Measurements from ENCODE around the gene SERGEF.
A peak's percentile ranks its signal among the peaks of the same experiment; 100 is the strongest.

DNA sequence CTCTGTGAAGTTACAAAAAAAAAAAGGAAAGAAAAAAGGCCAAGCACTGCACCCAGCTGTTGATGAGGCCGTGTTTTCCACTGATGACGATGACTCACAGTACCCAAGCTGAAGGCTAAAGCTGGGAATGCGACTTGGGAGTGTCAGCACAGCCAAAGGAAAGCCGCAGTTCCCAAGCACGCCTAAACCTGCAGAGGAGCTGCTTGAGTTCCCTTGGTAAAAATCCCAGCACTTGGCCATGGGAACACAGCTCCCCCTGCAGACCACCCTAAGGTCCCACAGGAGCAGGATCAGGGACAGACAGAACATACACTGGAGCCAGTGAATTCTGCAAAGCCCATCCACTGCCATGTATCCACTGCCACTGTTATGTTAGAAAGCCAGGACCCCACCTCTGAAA, 39.9 kb downstream of the SERGEF start:
- TF ChIP-seq CTCF (conservative IDR thresholded peaks at IDR 0.05 in 1 of 2, IDR thresholded peaks at IDR 0.05 in 1 of 2; ENCODE audit: extremely low read depth in 1 of 2, insufficient read depth in 1 of 2, low read depth in 1 of 2, low read length in 2 of 2) (peak; percentile 91 to 93), EZH2 (IDR thresholded peaks at IDR 0.05; ENCODE audit: borderline replicate concordance, low read length) (no peak)

Data from mammary epithelial cell (primary cell).